Myometrial cell (primary cell): ENCODE data around the gene RFX7. TPM values are rescaled to one million over a fixed set of nuclear protein-coding genes. Genes with fewer than 3 reads are reported as not detected.

Experiments used
- total RNA-seq: library from RNA; depleted of rRNA; stranded (reverse); fragments of >200 nt; gene quantifications from 2 replicates; pipeline ENCODE4 v1.2.3, GENCODE V29; 2015

The RFX7 gene
- 4.9 and 5.5 TPM in 2 replicates for total RNA-seq

DNA sequence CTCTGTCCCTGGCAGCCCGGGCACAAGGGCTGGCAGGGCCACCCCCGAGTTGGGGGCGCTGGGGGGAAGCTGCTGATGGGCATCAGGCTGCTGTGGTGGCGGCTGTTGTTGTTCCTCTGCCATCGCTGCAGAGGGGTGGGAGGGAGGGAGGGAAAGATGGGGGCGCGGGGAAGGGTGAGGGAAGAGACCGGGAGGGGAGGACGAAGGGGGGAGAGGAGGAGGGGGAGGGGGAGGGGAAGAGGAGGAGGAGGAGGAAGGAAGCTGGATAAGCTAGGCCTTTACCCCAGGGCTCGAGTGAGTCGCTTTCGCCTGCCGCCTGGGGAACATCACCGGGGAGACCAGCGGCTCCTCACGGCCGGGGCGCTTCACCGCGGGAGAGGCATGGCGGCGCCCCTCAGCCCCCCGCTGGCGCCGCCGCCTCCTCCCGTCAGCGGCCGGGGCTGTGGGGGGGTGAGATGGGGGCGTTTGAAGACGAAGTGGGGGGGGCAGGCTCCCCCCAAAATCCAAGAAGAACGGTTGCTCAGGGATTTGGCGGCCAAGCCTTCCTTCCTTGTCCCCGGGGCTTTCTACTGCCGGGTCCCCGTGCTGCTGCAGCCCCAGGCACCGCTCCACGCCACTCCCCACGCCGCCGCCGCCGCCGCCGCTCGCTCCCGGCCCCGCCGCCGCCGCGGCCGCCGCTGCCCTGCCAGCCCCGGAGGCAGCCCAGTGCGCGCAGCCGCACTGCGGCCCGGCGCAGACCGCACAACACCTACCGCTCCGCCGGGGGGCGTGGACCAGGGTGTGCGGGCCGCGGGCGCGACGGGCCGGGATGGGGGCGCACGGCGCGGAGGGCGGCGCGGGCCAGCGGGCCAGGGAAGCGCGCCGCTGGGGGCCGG, at the start of gene RFX7:
TSS of gene RFX7 (minus strand) at position 717 of the 875 bp plus-strand sequence. CDS start at position 123, 594 bp downstream.

Other genes starting within 250 kb of the RFX7 start
- 0.58 and 1.9 TPM in 2 replicates for gene TEX9, start 121.5 kb upstream of the RFX7 start, total RNA-seq
- gene MNS1, start 221.3 kb upstream of the RFX7 start, total RNA-seq = 3.2 and 3.7 TPM in 2 replicates